Glutamatergic neuron (in vitro differentiated cells): ENCODE results near the gene GABRB1. TPM values are rescaled to one million over a fixed set of nuclear protein-coding genes. Genes with fewer than 3 reads are reported as not detected.

Source experiments
- DNase-seq: peaks from one replicate; pipeline ENCODE4 v3.0.0; 2022
- H3K27ac Mint-ChIP-seq: one replicate; pipeline ENCODE4 v1.8.0; 2020; ENCODE audit warnings: mild to moderate bottlenecking, mixed read lengths, inconsistent platforms; ENCODE audit not compliant: unreplicated experiment
- H3K27me3 Mint-ChIP-seq: one replicate; pipeline ENCODE4 v1.8.0; 2020; ENCODE audit warnings: mild to moderate bottlenecking, moderate library complexity, mixed read lengths, inconsistent platforms; ENCODE audit not compliant: unreplicated experiment
- H3K36me3 Mint-ChIP-seq: one replicate; pipeline ENCODE4 v1.8.0; 2020; ENCODE audit warnings: mild to moderate bottlenecking, mixed read lengths, inconsistent platforms; ENCODE audit not compliant: unreplicated experiment
- H3K4me1 Mint-ChIP-seq: one replicate; pipeline ENCODE4 v1.8.0; 2020; ENCODE audit warnings: mild to moderate bottlenecking, low read depth, mixed read lengths, inconsistent platforms; ENCODE audit not compliant: unreplicated experiment
- H3K4me3 Mint-ChIP-seq: one replicate; pipeline ENCODE4 v1.8.0; 2020; ENCODE audit warnings: mild to moderate bottlenecking, mixed read lengths, inconsistent platforms; ENCODE audit not compliant: unreplicated experiment
- H3K9me3 Mint-ChIP-seq: one replicate; pipeline ENCODE4 v1.8.0; 2020; ENCODE audit warnings: mild to moderate bottlenecking, moderate library complexity, mixed read lengths, inconsistent platforms; ENCODE audit not compliant: unreplicated experiment
- CTCF ChIP-seq: fragments of 200-600 bp; sonication (generic); IDR thresholded peaks from one replicate; pipeline ENCODE4 v1.5.0; 2021; ENCODE audit not compliant: partially characterized antibody, unreplicated experiment
- total RNA-seq: library from RNA; stranded (reverse); fragmentation: NEBNext Ultra II Directional; extraction: Animal tissue kit (Norgen Biotek cat#: 25700); gene quantifications from one replicate; pipeline ENCODE4 v1.2.1, GENCODE V29; 2021; ENCODE audit not compliant: unreplicated experiment

Gene GABRB1
- total RNA-seq, 1 donor from 2014 or later = 4.9 TPM

- Mint-ChIP-seq H3K9me3 (peaks cover 4% of the 10 kb centered on the region), H3K4me3 (no peak overlapping the region), H3K27me3 (peaks cover 4% of the 10 kb centered on the region), H3K4me1 (peaks cover 23% of the 10 kb centered on the region), H3K27ac (no peak overlapping the region), H3K36me3 (no peaks in the 10 kb centered on the region)
- no peak for DNase-seq
- TF ChIP-seq CTCF = no peak
These were observed 136.0 kb downstream of the GABRB1 start for GRCh38 chr4:47167081-47168035.

DNA sequence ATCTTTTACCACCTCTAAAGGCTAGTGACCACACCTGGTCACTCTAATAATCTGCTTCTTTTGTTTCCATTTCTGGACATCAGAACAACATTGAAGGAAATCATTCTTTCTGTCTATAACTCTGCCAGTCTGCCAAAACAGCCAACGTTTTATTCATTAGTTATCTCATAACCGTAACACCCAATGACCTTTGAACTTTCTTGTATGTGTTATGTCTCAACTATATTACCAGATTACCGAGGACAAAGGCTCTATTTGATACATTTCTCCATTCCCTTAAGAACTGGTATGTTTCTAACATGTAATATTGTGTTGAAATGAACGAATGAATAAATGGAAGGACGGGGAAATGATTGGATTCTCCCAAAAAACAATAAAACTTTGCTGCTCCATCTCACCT, 152.7 kb downstream of the GABRB1 start:
- H3K27me3 Mint-ChIP-seq = peaks cover 2% of the 10 kb centered on the region
- TF ChIP-seq CTCF = no peak
- no peak for DNase-seq
- no peaks in the 10 kb centered on the region for H3K36me3 Mint-ChIP-seq
- no peaks in the 10 kb centered on the region for H3K4me1 Mint-ChIP-seq
- no peaks in the 10 kb centered on the region for H3K9me3 Mint-ChIP-seq
- H3K4me3 Mint-ChIP-seq = no peak overlapping the region
- H3K27ac Mint-ChIP-seq = no peak overlapping the region

DNA sequence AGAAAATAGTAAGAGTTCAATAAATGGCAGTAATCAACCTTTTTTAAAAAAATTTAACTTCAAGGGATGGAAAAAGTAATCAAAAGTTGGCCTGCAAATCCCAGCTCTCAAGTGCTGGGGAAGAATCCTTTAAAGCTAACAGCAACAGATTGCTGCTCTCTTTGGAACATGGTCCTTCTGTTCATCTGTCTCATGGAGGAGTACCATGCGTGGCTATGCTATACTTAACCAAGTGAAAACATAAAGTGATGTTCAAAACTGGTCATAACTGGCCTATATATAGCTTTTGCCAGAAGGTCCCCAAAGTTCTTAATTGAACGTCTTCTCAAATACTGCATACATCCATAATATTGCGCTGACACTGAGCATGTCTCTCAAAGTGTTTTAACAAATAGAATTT, 154.4 kb downstream of the GABRB1 start:
- peaks cover 2% of the 10 kb centered on the region for H3K27me3 Mint-ChIP-seq
- H3K36me3 Mint-ChIP-seq = no peaks in the 10 kb centered on the region
- no peaks in the 10 kb centered on the region for H3K4me1 Mint-ChIP-seq
- TF ChIP-seq CTCF = no peak
- no peak overlapping the region for H3K27ac Mint-ChIP-seq
- no peak overlapping the region for H3K4me3 Mint-ChIP-seq
- DNase-seq = no peak
- no peaks in the 10 kb centered on the region for H3K9me3 Mint-ChIP-seq

GRCh38 chr4:47187608-47188007, 156.2 kb downstream of the GABRB1 start:
- Mint-ChIP-seq H3K4me1 (no peaks in the 10 kb centered on the region), H3K9me3 (no peaks in the 10 kb centered on the region), H3K4me3 (no peak overlapping the region), H3K36me3 (no peaks in the 10 kb centered on the region), H3K27me3 (peaks cover 2% of the 10 kb centered on the region), H3K27ac (no peak overlapping the region)
- DNase-seq = no peak
- no peak for TF ChIP-seq CTCF

DNA sequence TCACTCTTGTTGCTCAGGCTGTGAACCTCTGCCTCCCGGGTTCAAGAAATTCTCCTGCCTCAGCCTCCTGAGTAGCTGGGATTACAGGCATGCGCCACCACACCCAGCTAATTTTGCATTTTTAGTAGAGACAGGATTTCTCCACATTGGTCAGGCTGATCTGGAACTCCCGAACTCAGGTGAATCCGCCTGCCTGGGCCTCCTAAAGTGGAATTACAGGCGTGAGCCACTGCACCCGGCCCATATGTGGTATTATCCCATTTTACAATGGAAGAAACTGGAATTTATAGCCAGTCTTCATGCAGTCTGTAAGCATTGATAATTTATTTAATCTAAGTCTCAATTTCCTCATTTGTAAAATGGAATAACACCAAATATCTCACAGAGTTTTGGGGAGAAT, 161.8 kb downstream of the GABRB1 start:
- Mint-ChIP-seq H3K27ac (no peak overlapping the region), H3K9me3 (no peaks in the 10 kb centered on the region), H3K4me1 (no peaks in the 10 kb centered on the region), H3K36me3 (no peaks in the 10 kb centered on the region), H3K4me3 (no peak overlapping the region), H3K27me3 (no peaks in the 10 kb centered on the region)
- no peak for DNase-seq
- TF ChIP-seq CTCF = no peak
